Measurements from ENCODE around the gene NPFFR1.
A peak's percentile ranks its signal among the peaks of the same experiment; 100 is the strongest.

The NPFFR1 gene

GRCh38 chr10:70315276-70315675 lies 31.5 kb upstream of the NPFFR1 start:
- DNase-seq (ENCODE audit: low read depth): no peak

GRCh38 chr10:70312972-70313371 lies 29.2 kb upstream of the NPFFR1 start:
- no peak for DNase-seq (ENCODE audit: low read depth)

- DNase-seq (ENCODE audit: low read depth): no peak
These were observed 28.4 kb upstream of the NPFFR1 start for GRCh38 chr10:70312249-70312648.

GRCh38 chr10:70311698-70312097 lies 27.9 kb upstream of the NPFFR1 start:
- no peak for DNase-seq (ENCODE audit: low read depth)

GRCh38 chr10:70309661-70310060 lies 25.9 kb upstream of the NPFFR1 start:
- DNase-seq (ENCODE audit: low read depth): no peak

GRCh38 chr10:70308121-70309060 lies 24.6 kb upstream of the NPFFR1 start:
- no peak for DNase-seq (ENCODE audit: low read depth)

GRCh38 chr10:70306886-70307520 lies 23.2 kb upstream of the NPFFR1 start:
- no peak for DNase-seq (ENCODE audit: low read depth)

- DNase-seq (ENCODE audit: low read depth): no peak
These were observed 22.4 kb upstream of the NPFFR1 start for GRCh38 chr10:70306181-70306705.

GRCh38 chr10:70303730-70304129 lies 19.9 kb upstream of the NPFFR1 start:
- no peak for DNase-seq (ENCODE audit: low read depth)

- DNase-seq (ENCODE audit: low read depth): no peak
These were observed 18.5 kb upstream of the NPFFR1 start for GRCh38 chr10:70302292-70302691.

- no peak for DNase-seq (ENCODE audit: low read depth)
These were observed 17.2 kb upstream of the NPFFR1 start for GRCh38 chr10:70300908-70301597.

GRCh38 chr10:70300461-70300860 lies 16.7 kb upstream of the NPFFR1 start:
- DNase-seq (ENCODE audit: low read depth): no peak

GRCh38 chr10:70299876-70300275 lies 16.1 kb upstream of the NPFFR1 start:
- DNase-seq (ENCODE audit: low read depth): no peak

- no peak for DNase-seq (ENCODE audit: low read depth)
These were observed 14.6 kb upstream of the NPFFR1 start for GRCh38 chr10:70298393-70298792.

GRCh38 chr10:70297224-70297623 lies 13.4 kb upstream of the NPFFR1 start:
- DNase-seq (ENCODE audit: low read depth): no peak

- DNase-seq (ENCODE audit: low read depth): peak; percentile 31
These were observed 12.6 kb upstream of the NPFFR1 start for GRCh38 chr10:70296406-70296899.

- no peak for DNase-seq (ENCODE audit: low read depth)
These were observed 12.1 kb upstream of the NPFFR1 start for GRCh38 chr10:70295926-70296325.

GRCh38 chr10:70295321-70295720 lies 11.5 kb upstream of the NPFFR1 start:
- DNase-seq (ENCODE audit: low read depth): no peak

GRCh38 chr10:70293169-70293843 lies 9.5 kb upstream of the NPFFR1 start:
- no peak for DNase-seq (ENCODE audit: low read depth)

- DNase-seq (ENCODE audit: low read depth): no peak
These were observed 8.2 kb upstream of the NPFFR1 start for GRCh38 chr10:70292004-70292403.

GRCh38 chr10:70289739-70290138 lies 5.9 kb upstream of the NPFFR1 start:
- DNase-seq (ENCODE audit: low read depth): no peak

- no peak for DNase-seq (ENCODE audit: low read depth)
These were observed 2.8 kb upstream of the NPFFR1 start for GRCh38 chr10:70286616-70287015.
